Lung microvascular endothelial cell (primary cell): ENCODE results near the gene ERCC1. TPM values are rescaled to one million over a fixed set of nuclear protein-coding genes. Genes with fewer than 3 reads are reported as not detected.

ENCODE experiments used
- DNase-seq, 2 donors: peaks; one replicate each; pipeline versions ENCODE4 v3.0.0 to v3.0.0-alpha.2; 2010; ENCODE audit warnings: low read depth in 2 of 2
- total RNA-seq: library from RNA; depleted of rRNA; stranded (reverse); fragments of >200 nt; gene quantifications from 2 replicates; pipeline ENCODE4 v1.2.1, GENCODE V29; 2014

ERCC1 gene
- 49.0 and 51.2 TPM in 2 replicates for total RNA-seq

DNA sequence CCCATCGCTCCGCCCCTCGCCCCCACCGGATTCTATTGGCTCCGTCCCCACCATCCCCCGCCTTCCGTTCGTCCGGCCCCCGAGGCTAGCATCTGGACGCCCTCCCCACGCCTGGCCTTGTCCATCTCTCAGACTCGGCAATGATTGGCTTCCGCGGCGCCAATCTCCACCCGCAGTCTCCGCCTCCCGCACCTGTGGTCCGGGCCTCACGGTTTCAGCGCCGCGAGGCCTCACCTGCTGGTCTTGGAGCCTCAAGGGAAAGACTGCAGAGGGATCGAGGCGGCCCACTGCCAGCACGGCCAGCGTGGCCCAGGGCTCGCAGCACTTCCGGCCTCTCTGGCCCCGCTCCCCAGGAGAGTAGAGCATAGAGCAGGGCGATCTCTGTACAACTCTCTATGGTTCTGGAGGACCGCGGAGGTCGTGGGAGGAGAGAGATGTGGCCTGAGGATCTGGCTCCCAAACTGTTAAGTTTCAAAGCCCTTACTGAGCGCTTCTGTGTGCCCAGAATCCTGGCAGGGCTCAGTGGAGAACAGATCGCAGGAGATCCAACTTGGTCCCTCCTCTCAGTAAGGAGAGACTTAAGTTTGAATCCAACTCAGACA, at the start of gene ERCC1:
TSS of gene ERCC1 (minus strand) at position 329 of the 602 bp plus-strand sequence. CDS start 543 bp downstream, outside the sequence.
- DNase-seq: peak; percentile 95 to 97

DNA sequence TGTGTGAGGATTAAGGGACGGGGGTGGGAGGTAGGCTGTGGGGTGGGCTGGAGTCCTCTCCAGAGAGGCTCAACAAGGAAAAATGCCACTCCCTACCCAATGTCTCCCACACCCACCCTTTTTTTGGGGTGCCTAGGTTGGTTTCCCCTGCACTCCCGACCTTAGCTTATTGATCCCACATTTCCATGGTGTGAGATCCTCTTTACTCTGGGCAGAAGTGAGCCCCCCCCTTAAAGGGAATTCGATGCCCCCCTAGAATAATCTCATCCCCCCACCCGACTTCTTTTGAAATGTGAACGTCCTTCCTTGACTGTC, 49.6 kb upstream of the ERCC1 start:
- DNase-seq: peak in 1 of 2 donors; percentile 31

DNA sequence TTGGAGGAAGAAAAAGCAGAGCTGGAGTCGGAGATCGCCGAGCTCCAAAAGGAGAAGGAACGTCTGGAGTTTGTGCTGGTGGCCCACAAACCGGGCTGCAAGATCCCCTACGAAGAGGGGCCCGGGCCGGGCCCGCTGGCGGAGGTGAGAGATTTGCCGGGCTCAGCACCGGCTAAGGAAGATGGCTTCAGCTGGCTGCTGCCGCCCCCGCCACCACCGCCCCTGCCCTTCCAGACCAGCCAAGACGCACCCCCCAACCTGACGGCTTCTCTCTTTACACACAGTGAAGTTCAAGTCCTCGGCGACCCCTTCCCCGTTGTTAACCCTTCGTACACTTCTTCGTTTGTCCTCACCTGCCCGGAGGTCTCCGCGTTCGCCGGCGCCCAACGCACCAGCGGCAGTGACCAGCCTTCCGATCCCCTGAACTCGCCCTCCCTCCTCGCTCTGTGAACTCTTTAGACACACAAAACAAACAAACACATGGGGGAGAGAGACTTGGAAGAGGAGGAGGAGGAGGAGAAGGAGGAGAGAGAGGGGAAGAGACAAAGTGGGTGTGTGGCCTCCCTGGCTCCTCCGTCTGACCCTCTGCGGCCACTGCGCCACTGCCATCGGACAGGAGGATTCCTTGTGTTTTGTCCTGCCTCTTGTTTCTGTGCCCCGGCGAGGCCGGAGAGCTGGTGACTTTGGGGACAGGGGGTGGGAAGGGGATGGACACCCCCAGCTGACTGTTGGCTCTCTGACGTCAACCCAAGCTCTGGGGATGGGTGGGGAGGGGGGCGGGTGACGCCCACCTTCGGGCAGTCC, 49.0 kb upstream of the ERCC1 start:
- no peak for DNase-seq

DNA sequence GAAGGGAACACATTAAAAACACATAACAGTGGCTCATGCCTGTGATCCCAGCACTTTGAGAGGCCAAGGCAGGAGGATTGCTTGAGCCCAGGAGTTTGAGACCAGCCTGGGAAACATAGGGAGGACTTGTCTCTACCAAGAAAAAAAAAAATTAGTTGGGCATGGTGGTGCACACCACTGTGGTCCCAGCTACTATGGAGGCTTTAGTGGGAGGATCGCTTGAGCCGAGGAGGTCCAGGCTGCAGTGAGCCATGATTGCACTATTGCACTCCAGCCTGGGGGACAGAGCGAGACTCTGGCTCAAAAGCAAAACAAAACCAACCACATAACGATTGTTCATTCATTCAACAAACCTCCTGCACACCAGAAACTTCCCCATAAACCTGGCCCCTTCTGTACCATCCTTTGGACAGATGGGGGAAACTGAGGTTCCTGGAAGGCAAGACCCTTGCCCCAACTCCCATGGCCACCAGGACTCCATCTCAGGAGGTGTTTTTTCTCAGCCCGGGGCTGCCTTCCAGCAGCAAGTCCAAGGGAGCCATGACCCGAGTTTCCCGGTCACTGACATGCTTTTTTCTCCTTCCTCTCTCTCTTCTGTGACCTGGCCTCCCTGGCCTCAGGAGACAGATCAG, 48.3 kb upstream of the ERCC1 start:
- peak in 1 of 2 donors; percentile 18 for DNase-seq

DNA sequence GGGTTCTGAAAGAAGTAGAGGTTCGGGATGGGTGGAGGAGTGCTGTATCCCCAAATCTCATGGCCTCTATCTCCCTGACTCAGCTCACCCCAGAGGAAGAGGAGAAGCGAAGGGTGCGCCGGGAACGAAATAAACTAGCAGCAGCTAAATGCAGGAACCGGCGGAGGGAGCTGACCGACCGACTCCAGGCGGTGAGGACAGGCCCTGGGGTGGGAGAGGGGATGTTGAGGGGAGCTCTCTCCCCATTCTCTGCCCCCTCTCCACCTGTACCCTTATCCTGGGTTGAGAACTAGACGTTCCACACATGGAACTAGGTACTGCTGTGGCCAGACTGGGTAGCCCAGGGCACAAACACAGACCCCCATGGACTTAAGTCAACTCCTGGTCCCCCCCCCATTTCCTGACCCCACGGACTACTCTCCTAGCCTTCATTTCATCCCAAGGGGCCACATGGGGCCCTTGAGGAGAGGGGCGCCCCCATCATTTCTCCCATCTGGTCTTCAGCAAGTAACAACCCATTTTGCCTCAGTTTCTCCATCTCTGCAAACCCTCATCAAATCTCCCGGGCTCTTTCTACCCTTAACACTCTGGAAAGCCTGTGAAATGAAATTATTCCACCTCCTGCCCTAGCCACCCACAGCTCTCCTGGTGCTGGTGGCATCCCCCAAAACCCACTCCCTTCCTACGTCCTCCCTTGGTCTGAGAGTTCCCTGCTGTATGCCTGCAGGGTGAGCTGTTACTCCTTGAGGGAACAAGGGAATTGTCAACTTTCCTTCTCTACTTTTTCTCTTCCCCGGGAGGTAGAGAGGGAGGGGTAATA, 47.6 kb upstream of the ERCC1 start:
- no peak for DNase-seq

DNA sequence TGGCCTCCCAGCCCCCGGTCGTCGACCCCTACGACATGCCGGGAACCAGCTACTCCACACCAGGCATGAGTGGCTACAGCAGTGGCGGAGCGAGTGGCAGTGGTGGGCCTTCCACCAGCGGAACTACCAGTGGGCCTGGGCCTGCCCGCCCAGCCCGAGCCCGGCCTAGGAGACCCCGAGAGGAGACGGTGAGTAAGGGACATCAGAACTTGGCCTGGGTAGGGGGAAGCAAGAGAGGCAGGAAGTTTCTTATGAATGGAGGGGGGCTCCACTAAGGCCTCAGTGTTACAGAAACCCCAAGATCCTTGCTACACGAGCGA, 47.0 kb upstream of the ERCC1 start:
- DNase-seq: no peak

DNA sequence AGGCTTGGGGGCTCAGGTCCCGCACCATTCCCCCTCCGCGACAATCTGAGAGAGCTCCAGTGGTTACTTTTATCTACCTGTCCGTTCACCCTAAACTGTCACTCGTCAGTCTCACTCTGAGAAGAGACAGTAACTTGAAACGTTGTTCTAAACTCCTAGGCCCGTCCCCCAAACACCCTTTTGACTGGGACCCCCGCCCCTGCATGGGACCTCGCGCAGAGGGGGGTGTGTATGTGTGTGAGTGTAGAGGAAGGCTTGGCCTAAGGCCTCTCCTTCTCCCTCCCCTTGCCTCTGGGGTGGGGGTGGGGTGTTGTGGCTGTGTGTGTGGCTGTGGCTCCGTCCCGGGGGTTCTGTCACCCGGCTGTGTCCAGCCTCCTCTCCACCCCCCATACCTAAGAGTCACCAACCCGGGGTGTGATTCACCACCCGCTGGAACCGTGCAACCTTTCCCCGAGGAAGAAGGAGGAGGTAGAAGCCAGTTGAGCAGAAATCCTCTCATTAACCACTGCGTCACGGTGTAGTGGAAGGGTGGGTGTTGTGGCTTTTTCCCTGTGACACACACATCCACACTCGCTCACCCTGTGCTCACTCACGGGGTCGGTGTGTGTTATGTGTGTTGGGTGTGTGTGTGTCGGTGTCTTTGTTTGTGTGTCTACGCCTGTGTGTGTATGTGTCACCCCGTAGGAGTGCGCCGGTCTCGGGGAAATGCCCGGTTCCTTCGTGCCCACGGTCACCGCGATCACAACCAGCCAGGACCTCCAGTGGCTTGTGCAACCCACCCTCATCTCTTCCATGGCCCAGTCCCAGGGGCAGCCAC, 46.4 kb upstream of the ERCC1 start:
- peak in 1 of 2 donors; percentile 41 for DNase-seq

DNA sequence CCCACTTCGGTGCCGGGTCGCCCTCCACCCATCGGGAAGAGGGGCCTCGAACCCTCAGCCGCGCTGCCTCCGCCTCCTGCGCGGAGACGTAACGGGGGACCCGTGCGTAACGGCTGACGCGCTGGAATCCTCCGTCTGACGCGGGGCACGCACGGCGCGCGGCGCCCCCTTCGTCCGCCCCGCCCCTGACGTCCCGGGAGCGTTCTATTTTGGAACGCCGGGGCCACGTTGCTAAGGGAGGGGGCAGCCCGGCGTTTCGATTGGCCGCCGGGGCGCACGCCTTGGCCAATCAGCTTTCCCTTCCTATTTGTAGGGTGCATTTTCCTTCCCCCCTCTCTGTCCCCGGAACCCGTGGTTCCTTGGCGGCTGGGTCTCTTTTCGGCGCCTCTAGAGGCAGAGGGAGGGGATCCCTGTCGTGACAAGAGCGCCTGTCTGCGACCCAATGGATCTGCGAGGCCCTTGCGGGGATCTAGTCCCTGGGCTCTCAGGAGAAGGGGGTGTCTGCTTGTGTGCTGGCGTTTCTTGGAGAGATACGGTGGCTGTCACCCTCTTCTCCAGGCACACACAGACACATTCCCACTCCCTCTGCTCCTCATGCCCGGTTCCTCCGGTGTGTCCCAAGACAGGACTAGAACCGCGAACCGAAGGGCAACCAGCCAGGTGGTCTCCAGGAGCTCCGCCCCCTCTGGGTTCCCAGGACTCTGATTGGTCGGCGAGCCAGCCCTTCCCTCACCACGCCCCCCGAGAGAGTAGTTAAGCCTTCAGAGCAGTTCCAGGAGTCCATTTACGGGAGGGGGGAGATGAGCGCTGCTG, 45.6 kb upstream of the ERCC1 start:
- peak; percentile 93 to 95 for DNase-seq

DNA sequence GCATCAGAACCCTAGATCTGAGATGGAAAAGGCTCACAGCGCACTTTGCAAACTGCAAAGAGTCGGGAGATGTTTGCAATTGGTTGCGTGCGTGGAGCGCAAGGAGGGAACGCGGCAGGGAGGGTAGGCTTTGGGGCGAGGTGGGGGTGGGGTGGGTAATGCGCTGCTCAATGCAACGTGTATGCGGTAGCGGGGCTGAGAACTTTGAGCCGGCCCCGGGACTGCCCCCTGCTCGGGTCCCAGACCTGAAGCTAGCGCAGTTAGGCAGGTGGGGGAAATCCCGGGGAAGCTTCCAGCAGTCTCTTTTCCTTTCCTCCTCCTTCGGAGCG, 45.0 kb upstream of the ERCC1 start:
- peak in 1 of 2 donors; percentile 59 for DNase-seq

DNA sequence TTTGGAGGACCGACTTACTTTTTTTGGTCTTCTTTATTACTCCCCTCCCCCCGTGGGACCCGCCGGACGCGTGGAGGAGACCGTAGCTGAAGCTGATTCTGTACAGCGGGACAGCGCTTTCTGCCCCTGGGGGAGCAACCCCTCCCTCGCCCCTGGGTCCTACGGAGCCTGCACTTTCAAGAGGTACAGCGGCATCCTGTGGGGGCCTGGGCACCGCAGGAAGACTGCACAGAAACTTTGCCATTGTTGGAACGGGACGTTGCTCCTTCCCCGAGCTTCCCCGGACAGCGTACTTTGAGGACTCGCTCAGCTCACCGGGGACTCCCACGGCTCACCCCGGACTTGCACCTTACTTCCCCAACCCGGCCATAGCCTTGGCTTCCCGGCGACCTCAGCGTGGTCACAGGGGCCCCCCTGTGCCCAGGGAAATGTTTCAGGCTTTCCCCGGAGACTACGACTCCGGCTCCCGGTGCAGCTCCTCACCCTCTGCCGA, 44.5 kb upstream of the ERCC1 start:
- peak in 1 of 2 donors; percentile 45 for DNase-seq

DNA sequence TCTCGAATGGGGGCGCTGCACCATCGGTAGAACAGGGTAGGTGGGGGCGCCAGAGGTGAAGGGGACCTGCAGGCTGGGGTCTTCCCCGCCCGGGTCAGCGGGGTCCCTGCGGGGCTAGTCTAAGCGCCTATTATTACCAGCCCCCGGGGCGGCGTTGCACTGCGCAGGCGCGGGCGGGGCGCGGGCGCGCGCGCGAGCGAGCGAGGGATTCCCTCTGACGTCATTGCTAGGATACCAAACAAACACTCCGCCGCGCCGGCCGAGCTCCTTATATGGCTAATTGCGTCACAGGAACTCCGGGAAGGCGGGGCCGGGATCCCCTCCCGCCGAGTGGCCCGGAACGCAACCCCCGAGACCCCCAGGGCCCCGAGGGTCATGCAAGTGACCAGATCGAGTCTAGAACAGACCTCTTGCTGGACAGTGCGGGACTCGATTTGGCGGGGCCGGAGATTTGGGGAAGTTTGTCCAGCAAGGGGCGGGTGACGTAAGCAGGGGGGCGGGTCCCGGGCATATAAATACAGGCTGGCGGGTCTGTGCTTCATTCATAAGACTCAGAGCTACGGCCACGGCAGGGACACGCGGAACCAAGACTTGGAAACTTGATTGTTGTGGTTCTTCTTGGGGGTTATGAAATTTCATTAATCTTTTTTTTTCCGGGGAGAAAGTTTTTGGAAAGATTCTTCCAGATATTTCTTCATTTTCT, 43.9 kb upstream of the ERCC1 start, which contains the start of gene FOSB:
TSS of gene FOSB (plus strand) at position 541 of the 703 bp plus-strand sequence. CDS start 591 bp downstream, outside the sequence.
- peak; percentile 95 to 97 for DNase-seq

DNA sequence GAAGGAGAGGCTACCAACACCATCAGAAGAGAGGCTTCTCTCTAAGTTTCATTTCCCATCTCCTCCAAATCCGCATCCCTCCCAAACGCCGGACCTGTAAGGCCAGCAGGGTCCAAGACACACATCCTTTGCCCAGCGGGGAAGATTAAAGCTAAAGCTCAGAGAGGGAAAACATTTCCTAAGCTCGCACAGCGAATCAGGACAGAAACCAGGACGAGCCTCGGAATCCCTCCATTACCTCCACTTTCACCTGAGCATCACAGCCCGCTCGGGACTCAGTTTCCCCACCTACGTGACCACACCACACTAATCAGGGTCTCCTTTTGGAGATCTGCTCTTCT, 43.4 kb upstream of the ERCC1 start:
- DNase-seq: peak; percentile 28

DNA sequence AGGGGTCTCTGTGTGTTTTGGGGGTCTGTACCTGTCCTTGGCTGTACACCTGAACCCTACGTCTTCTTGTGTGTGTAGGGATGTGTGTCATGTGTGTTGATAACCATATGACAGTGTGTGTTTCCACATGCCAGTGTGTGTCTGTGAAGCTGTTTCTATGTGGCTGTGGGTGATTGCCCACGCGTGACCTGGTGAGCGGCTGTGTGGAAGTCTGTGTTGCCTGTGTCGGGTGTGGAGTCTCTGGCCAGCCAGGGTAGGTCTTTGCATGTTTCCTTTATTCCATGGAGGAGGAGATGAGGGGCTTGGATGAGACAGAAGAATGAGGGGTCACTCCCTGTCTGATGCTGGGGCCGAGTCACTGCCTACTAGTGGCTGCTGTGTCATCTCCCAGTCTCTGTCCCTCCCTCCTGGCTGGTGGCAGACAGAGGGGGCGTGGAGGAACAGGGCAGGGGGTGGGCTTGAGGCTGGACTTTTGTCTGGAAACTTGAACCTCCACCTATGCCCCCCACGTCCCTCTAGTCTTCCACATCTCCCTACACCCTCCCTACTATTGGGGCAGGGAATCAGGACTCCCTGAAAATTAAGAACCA, 41.2 kb upstream of the ERCC1 start:
- DNase-seq: no peak

DNA sequence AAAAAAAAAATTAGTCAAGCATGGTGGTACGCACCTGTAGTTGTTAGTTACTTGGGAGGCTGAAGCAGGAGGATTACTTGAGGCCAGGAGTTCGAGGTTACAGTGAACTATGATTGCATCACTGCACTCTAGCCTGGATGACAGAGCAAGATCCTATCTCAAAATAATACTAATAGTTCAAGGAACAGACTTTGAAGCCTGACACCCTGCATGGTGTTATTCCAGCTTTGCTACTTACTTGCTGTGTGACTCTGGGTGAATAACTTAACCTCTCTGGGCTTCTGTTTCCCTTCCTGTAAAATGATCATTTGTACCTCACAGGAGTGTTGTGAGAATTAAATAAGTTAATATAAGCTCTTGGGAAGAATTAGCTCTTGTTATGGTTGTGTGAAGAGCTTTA, 40.6 kb upstream of the ERCC1 start:
- DNase-seq: no peak

DNA sequence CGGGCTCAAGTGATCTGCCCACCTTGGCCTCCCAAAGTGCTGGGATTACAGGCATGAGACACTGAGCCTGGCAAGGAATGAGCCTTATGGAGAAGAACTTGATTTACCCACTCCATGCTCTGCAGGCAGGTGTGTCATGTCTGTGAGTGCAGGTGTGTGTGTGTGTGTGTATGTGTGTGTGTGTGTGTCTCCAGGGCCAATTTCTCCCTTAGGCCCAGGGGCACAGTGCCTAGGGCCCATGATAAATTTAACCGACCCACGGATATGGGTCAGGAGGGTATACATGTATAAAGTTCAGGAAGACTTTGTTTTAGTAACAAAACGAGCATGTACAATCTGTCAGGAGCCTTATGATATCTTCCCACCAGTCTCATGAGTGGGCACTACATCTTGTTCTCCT, 39.5 kb upstream of the ERCC1 start:
- DNase-seq: no peak

DNA sequence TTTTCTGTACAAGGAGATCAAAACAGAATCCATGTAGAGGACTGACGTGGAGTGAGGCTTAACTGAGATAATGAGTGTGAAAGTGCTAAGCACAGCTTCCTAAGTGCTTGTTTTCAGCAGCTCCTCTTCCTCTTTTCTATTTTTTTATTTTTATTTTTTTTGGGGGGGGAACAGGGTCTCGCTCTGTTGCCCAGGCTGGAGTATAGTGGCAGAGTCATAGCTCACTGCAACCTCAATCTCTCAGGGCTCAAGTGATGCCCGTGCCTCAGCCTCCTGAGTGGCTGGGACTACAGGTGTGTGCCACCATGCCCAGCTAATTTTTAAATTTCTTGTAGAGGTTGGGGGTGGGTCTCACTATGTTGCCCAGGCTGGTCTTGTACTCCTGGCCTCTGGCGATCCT, 38.5 kb upstream of the ERCC1 start:
- no peak for DNase-seq

DNA sequence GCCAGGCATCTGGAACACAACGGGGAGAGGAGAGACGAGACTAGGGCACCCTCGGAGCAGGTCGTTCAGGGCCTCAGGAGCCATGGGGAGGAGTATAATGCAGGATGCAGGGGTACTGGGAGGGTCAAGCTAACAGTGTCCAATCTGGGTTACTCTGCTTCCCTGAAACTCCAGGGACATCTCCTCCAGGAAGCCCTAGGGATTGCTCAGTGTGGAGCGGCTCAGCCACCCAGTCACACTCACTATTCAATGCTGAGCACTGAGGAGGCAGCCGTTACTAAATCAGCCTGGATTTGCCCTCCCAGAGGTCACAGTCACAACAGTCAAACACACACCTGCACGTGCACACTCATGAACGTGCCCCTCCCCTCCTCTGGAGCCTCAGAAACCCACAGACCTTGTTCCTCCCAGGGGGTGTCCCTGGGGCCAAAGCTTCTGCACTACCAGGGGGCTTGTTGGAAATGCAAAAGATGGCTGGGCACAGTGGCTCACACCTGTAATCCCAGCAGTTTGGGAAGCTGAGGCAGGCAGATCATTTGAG, 37.2 kb upstream of the ERCC1 start:
- no peak for DNase-seq

DNA sequence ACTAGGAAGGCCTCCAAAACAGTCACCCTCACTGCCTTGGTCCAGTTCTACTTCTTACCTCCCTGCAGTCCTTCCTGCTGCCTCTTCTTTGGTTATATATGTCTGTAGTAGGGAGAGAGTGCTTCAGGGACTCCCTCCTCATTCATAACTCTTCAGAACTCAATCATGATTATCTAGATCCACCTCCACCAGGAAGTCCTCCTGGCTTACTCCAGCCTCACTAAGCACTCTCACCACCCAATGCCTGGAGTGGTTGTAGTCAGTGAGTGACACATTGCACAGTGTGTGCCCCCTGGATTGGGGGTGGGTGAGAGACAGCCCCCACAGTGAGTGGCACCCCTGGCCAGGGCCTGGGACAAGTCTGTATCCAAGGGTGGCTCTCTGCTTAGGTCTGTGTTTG, 34.1 kb upstream of the ERCC1 start:
- DNase-seq: no peak

DNA sequence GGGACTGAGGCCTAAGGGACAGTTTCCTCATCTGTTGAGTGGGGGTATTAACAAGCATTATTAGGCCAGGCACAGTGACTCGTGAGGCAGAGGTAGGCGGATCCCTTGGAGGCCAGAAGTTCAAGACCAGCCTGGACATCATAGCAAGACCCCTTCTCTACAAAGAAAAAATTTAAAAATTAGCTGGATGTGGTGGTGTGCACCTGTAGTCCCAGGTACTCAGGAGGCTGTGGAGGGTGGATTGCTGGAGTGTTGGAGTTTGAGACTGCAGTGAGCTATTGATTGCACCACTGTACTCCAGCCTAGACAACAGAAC, 32.7 kb upstream of the ERCC1 start:
- no peak for DNase-seq
